NCI-H446 (cell line): ENCODE data around the gene PMEPA1.

Experiments used
- DNase-seq, 2 experiments: peaks; one replicate each; lab custom pipeline; 2025; lab: John Stamatoyannopoulos, UW

The PMEPA1 gene

DNA sequence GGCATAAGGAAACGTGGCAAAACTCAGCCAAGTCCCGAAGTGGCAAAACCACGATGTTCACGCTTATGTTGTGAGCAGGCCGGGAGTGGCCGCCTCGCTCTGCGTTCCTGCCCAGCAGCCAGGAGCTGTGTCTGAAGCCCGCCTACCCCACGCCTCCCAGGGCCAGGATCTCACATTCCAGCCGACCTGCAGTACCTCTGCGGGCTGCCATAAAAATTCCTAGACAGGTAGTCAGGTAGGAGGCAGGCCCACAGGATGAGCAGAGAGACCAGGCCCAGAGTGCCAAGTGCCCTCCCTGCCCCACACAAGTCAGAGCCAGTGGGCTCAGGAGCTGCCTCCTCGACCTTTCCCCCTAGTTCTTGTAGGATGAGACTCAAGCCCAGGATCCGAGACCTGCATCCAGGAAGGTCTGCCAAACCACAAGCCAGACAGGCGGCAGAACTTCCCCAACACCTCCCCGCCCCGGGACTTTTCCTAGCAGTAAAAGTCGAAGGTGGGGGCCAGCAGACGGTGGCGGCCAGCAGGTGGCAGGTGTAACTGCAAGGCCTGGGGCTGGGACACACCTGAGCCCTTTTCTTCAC, 16.7 kb downstream of the PMEPA1 start:
- no peak for DNase-seq

DNA sequence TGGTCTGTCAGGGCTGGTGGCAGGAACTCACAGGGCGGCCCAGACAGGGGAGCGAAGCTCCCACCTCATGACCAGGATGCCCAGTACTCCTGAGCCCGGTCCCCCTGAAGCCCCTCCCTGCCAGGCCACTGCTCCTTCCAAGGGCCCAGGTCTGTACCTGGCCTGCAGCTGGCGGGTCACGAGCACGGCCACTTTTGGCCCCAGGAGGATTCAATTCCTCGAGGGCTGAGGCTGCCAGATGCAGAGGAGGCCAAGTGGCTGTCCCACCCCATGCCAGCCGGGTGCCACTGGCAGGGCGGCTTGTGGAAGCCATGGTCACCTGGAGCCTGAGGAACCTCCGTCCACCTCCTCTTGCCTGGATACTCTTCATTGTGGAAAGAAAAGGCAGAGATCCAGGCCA, 17.4 kb downstream of the PMEPA1 start:
- DNase-seq: no peak

DNA sequence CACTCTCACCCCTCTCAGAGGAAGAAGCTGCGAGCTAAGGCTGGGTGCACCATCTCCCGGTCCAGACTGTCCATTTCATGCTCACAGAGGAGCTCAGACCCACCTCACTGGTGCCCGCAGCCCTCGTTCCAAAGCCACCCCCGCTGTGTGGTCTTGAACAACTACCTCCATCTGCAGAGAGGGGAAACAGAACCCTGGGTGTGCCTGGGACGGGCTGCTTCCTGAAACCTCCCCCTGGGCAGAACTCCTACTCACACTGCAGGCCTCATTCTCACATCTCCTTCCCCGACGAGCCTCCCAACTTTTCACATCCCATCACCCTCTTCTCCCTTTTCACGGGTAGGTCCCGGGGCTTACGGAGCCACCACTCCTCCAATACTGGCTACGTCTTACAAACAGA, 18.1 kb downstream of the PMEPA1 start:
- DNase-seq: no peak

- DNase-seq: no peak
Observed at GRCh38 chr20:57690525-57690924, 19.3 kb downstream of the PMEPA1 start.

DNA sequence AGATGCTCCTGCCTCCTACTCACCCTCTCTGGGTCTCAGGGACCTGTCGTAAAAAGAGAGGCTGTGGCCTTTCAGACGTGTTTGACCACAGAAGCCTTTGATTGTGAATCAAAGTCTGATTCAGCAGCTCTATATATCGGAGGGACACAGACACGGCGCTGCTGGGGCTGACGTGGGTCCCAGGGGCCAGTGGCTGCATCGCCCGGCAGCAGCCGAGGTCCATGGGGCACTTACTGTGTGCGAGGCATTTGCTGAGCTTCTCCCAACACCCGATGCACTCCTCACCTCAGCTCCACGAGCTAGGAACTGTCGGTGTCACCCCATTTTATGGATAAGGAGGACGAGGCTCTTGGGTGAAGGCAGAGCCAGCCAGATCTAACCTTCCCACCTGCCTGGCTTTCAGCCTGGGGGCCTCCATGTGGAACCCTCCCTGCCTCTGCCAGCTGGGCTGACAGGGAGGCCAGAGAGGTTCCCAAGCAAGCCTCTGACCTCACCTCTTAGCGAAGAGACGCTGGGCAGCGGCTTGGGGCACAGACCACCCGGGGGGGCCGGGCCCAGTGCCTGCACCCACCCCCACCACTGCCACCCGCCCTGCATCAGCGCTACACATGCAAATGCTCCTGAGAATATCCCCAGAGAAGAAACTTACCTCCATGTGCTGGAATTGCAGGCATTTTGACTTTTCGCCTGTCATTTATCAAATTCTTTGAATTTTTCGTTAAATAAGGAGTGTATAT, 19.9 kb downstream of the PMEPA1 start:
- no peak for DNase-seq

DNA sequence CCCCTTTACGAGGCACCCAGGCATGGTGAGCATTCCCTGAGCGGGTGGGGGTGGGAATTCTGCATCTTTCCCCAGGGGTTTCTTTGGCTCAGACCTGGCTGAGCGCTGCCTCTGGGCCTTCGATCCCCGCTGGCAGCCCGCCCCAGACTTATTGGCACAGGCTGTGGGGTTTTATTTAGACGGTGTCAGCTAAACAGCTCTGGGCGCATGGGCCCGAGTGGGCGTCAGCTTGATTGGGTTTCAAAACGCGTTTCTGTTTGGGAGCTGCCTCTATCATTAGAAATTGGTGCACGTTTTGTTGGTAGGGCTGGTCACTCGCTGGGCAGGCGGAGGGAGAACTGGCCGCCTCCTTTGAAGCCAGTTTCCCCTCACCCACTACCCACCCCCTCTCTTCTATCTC, 21.0 kb downstream of the PMEPA1 start:
- DNase-seq: peak; percentile 19 to 71

- no peak for DNase-seq
Observed at GRCh38 chr20:57688295-57688694, 21.5 kb downstream of the PMEPA1 start.

DNA sequence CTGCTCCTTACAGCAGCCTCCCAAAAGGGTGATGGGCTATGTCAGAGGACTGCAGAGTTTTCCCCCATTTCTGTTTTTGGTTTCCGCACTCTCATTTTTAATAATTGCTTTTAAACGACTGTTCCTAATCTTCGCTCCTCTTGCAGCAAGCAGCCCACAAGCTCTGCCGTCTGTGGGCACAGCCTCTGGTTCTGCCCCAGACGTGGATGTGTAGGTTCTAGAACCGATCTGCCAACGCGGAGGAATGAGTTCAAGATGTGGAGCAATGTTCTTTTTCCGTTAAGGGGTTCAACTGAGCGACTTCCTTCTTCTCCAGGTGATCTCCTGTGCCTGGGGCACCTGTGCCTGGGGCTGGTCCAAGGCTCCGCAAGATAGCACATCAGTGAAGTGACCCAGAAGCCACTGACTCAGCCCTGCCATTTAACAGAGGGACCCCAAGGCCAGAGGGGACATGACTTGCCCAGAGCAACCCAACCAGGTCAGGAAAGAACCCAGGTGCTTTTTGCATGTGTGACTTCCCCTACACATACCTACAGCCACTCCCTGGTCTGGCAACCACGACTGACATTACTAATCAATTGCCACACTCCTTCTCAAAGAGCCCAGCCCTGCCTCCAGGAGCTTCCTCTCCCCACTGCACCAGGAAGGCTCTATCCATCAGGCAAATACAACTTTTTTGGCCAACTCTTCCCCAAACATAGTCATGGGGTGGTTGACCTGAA, 22.7 kb downstream of the PMEPA1 start:
- no peak for DNase-seq

GRCh38 chr20:57685146-57685758, 24.6 kb downstream of the PMEPA1 start:
- DNase-seq: no peak

DNA sequence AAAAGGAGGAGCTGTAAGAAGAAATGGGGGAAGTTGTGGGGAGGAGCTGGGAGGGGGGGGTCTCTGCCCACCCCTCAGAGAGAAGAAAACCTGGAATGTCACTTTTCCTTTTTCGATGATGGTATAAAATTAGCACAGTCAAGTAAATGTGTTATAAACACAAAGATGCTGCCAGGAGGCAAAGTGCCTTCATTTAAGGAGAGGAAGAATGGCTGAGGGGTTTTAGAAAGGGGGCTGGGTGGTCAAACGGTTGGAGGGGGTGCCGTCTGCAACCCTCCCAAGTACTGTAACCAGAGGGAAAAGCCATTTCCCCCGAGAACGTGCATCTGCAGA, 25.0 kb downstream of the PMEPA1 start:
- no peak for DNase-seq

DNA sequence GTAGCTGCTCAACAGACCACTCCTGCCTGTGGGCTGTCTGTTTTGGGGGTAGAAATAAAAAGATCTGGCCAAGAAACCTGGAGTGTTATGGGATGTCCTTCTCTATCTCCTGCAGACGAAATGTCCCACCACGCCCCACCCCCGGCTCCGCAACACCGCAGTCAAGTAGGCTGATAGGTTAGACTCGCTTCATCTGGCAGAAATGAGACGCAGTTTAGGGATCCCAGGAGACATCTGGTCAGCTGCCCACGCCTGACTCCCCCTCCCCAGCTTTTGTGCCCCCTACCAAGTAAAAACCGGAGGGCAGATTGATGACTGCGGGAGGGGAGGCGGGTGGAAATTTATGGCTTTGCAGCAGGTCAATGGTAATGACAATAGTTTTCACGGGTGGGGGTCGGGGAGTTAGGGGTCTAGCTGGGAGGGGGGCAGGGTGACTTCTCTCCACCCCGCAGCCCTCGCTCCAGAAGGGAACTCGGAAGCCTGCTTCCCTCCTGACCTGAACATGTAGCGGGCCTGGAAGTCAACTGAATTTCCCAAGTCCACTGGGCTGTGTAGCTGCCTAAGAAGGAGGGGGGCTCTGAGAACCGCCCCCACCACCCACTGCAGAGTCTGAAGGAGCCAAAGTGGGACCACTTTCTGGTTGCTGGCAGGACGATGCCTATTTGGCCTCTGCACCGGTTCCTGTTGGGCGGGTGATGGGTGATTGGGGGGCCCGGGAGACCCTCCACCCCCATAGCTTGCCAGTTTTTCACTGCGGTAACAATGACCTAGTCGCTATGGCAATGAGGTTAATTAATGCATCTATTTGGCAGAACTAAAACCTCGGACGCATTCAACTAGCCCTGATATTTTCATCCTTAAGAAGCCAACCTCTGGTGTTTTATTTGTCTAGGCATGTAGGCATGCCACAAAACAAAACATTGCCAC, 25.7 kb downstream of the PMEPA1 start:
- no peak for DNase-seq

- DNase-seq: no peak
Observed at GRCh38 chr20:57683287-57683686, 26.5 kb downstream of the PMEPA1 start.

DNA sequence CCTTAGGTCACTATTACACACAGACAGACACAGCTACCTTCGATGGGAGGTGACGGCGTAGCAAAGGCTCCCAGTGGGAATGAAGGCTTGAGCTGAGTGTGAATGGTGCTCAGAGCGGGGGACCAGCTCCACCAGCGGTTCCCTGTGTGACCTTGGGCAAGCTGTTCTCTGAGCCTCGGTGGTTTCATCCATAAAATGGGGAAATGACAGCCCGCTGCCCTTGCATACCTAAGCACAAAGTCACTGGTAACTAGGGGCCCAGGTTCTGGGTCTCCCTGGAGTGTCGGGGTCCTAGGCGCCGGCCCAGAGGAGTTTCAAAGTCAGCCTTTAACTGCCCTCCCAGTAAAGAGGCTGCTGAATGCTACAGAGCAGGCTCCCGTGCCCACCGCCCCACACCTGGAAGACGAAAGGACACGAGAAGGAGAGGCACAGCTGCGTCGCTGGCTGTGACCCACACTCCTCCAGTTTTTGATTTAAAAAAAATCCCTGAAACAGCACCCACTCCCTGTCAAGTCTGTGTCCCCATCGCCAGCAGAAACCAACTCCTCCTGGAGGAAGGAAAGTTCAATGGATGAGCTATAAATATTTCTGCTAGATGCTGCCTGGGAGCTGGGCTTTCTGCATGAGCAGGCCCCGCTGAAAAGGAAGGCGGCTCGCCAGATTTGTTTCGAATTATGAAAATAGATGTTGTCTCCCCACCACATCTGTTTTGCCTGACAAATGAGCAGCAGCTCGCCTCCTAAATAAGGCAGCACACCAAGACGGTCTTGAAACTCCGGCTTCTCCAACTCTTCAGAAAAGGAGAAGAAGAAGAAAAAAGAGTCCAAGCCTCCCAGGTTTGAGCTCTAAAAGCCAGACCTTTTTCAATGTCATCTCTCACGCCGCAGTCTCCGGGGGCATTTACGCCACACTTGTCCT, 27.4 kb downstream of the PMEPA1 start:
- no peak for DNase-seq

DNA sequence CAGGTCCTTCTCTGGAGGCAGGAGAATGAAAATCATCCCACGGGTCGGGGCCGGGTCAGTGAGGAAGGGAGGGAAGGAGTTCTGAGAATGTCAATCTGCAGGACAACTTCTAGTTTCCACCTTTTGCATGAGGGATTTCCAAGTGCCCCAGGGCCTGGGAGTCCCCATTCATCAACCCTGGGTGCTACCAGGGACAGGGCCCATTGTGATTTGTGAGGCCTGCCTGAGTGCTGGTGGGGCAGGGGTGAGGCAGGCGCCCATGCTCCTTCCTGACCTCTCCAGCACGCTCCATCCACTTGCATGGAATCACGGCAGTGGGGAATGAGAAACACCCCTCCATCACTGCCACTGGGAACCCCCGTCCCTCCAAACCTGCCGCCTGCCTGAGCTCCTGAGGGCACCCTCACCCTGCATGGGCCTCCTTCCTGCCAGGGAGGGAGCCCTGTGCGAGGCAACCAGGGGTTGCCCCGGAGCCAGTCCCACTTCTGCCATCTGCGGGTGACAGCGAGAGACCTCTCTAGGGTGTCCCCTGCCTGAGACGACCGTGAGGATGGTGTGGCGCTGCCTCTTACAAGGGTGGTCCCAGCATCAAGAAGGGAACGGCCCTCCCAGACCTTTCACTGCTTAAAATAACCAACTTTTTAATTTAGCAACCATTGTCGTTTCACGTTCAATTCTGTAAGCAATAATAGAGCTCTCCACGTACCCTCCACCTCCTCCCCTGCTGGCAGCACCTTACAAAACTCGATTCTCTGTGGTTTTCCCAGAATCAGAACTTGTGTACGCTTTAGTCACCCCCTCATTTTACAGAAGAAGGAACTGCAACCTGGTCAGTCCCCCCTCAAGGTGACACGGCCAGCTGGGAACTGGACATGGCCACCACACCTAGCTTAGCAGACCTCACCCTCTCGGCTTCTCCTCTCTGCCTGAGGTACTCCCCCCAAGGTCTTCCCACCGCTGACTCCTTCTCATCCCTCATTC, 28.6 kb downstream of the PMEPA1 start:
- no peak for DNase-seq

DNA sequence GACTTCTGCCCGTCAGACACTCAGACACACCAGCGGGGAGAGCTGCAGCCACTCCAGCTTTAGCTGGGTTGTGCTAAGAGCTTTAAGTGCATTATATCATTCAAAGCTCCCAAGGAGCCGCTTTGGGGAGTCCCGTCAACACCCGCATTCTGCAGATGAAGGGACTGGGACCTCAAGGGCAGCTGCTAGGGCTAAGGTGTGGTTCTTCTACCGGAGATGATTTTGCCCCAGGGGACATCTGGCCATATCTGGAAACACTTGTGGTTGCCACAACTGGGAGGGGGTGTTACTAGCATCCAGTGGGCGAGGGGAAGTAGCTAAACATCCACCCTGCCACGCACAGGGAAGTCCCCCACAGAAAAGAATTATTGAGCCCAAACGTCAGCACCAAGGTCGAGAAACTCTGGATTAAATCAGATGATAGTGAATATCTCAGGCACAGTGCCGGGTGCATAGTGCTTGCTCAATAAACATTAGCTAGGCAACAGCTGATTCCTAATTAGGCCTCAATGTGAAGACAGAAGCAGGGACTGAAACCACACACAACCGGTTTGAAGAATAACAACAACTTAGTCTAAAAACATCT, 29.6 kb downstream of the PMEPA1 start:
- no peak for DNase-seq

GRCh38 chr20:57679113-57679512, 30.7 kb downstream of the PMEPA1 start:
- DNase-seq: no peak

DNA sequence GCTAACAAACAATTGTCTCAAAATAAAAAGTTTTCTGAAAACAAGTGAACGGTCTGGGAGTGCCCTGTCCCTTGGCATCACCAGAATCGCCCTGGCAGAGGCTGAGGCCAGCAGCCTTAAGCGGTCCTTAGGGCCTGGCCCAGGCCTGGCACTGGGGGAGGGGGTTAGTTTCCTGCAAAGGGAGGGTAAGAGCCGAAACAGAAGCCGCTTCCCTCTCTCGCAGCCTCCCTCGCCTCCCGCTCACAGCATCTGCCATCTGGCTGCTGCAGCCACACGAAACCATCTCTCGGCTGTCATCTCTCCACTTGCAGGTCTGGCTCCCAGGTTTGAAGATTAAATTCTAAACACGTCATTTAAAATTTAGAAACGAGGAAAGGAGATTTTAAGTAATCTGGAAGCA, 31.5 kb downstream of the PMEPA1 start:
- DNase-seq: peak; percentile 32 to 72

DNA sequence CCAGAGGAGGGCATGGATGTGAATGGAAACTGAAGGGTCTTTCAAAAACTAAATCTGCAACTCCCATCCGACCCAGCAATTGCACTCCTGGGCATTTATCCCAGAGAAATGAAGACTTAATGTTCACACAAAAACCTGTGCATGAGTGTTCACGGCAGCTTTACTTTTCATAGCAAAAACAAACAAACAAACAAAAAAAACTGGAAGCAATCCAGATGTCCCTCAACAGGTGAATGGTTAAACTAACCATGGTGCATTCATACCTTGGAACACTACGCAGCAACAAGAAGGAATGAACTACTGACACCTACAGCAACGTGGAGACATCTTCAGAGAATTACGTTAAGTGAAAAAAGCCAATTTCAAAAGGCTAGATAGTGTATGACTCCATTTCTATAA, 32.2 kb downstream of the PMEPA1 start:
- DNase-seq: no peak
